Nephron (organoid): ENCODE measurements around the gene ZCCHC7.
"Not testable (repeated sequence)": the region's sequence is repeated elsewhere in the genome, so short reads cannot be mapped to it uniquely, and the experiment has no call there.

Experiments
- H3K27ac Mint-ChIP-seq, 3 experiments: 2 replicates each; pipeline ENCODE4 v1.8.0; 2020; ENCODE audit warnings: mixed read lengths in 3 of 3, mild to moderate bottlenecking in 2 of 3, moderate library complexity in 1 of 3
- H3K27me3 Mint-ChIP-seq: 2 replicates; pipeline ENCODE4 v1.8.0; 2021; ENCODE audit warnings: low read depth, mild to moderate bottlenecking, moderate library complexity, mixed read lengths
- H3K36me3 Mint-ChIP-seq: 2 replicates; pipeline ENCODE4 v1.8.0; 2020; ENCODE audit warnings: low read depth, mixed read lengths
- H3K4me1 Mint-ChIP-seq: 2 replicates; pipeline ENCODE4 v1.8.0; 2020; ENCODE audit warnings: mixed read lengths
- H3K4me3 Mint-ChIP-seq, 3 experiments: 2 replicates each; pipeline ENCODE4 v1.8.0; 2020; ENCODE audit warnings: mild to moderate bottlenecking in 3 of 3, mixed read lengths in 3 of 3, moderate library complexity in 2 of 3
- H3K9me3 Mint-ChIP-seq: 2 replicates; pipeline ENCODE4 v1.8.0; 2020; ENCODE audit warnings: mixed read lengths
- CTCF ChIP-seq, 3 experiments: fragments of 200-600 bp; sonication (generic); IDR thresholded peaks; one replicate each; pipeline ENCODE4 v1.5.0; 2021; ENCODE audit warnings: antibody characterized with exemption in 3 of 3; ENCODE audit not compliant: unreplicated experiment in 3 of 3

ZCCHC7 gene

GRCh38 chr9:37117956-37118355, 2.4 kb upstream of the ZCCHC7 start:
- H3K27me3 Mint-ChIP-seq, result peaks cover 5% of the 10 kb centered on the region

GRCh38 chr9:37119360-37119759, 1.0 kb upstream of the ZCCHC7 start:
- peak overlapping the region; percentile 93 to 98 (median 97) for H3K4me3 Mint-ChIP-seq
- H3K9me3 Mint-ChIP-seq, result peaks cover 2% of the 10 kb centered on the region
- H3K36me3 Mint-ChIP-seq, result no peaks in the 10 kb centered on the region
- no peak overlapping the region for H3K27ac Mint-ChIP-seq
- H3K4me1 Mint-ChIP-seq, result peaks cover 17% of the 10 kb centered on the region
- TF ChIP-seq CTCF (IDR thresholded peaks at IDR 0.05; ENCODE audit: unreplicated experiment in 3 of 3), result no peak
- H3K27me3 Mint-ChIP-seq, result peaks cover 5% of the 10 kb centered on the region

More at GRCh38 chr9:37117956-37118355, 2.4 kb upstream of the ZCCHC7 start:
- peaks cover 15% of the 10 kb centered on the region for H3K4me1 Mint-ChIP-seq
- peaks cover 2% of the 10 kb centered on the region for H3K9me3 Mint-ChIP-seq
- H3K4me3 Mint-ChIP-seq, result no peak overlapping the region
- H3K27ac Mint-ChIP-seq, result no peak overlapping the region
- TF ChIP-seq CTCF (IDR thresholded peaks at IDR 0.05; ENCODE audit: unreplicated experiment in 3 of 3), result no peak
- H3K36me3 Mint-ChIP-seq, result no peaks in the 10 kb centered on the region

- peak overlapping the region; percentile 93 to 98 (median 97) for H3K4me3 Mint-ChIP-seq
- H3K27me3 Mint-ChIP-seq, H3K36me3 Mint-ChIP-seq: not testable (repeated sequence)
These were observed 515 bp downstream of the ZCCHC7 start for GRCh38 chr9:37120843-37121335.

GRCh38 chr9:37121881-37122280, 1.5 kb downstream of the ZCCHC7 start:
- peaks cover 2% of the 10 kb centered on the region for H3K9me3 Mint-ChIP-seq
- H3K27me3 Mint-ChIP-seq, result no peaks in the 10 kb centered on the region
- peak overlapping the region in 2 of 3 experiments; percentile 97 to 99 for H3K27ac Mint-ChIP-seq
- peak overlapping the region; percentile 93 to 98 (median 97) for H3K4me3 Mint-ChIP-seq
- no peaks in the 10 kb centered on the region for H3K36me3 Mint-ChIP-seq
- peaks cover 17% of the 10 kb centered on the region for H3K4me1 Mint-ChIP-seq
- TF ChIP-seq CTCF (IDR thresholded peaks at IDR 0.05; ENCODE audit: unreplicated experiment in 3 of 3), result no peak

More at GRCh38 chr9:37120843-37121335, 515 bp downstream of the ZCCHC7 start:
- H3K4me1 Mint-ChIP-seq, result peaks cover 17% of the 10 kb centered on the region
- not testable (repeated sequence) for H3K9me3 Mint-ChIP-seq
- H3K27ac Mint-ChIP-seq, result peak overlapping the region; percentile 97 to 99 (median 99)

GRCh38 chr9:37126214-37126788, 5.9 kb downstream of the ZCCHC7 start:
- no peak overlapping the region for H3K4me3 Mint-ChIP-seq
- H3K36me3 Mint-ChIP-seq, result no peaks in the 10 kb centered on the region
- H3K9me3 Mint-ChIP-seq, result no peaks in the 10 kb centered on the region
- TF ChIP-seq CTCF (IDR thresholded peaks at IDR 0.05; ENCODE audit: unreplicated experiment in 3 of 3), result no peak
- no peaks in the 10 kb centered on the region for H3K27me3 Mint-ChIP-seq
- H3K27ac Mint-ChIP-seq, result no peak overlapping the region
- H3K4me1 Mint-ChIP-seq, result peaks cover 14% of the 10 kb centered on the region

GRCh38 chr9:37127018-37127417, 6.6 kb downstream of the ZCCHC7 start:
- Mint-ChIP-seq H3K36me3 (peaks cover 5% of the 10 kb centered on the region), H3K27me3 (no peaks in the 10 kb centered on the region), H3K9me3 (no peaks in the 10 kb centered on the region), H3K4me1 (peaks cover 7% of the 10 kb centered on the region), H3K4me3 (no peak overlapping the region), H3K27ac (no peak overlapping the region)
- no peak for TF ChIP-seq CTCF (IDR thresholded peaks at IDR 0.05; ENCODE audit: unreplicated experiment in 3 of 3)
